Stimulated activated memory B cell treated with anti-CD40 and anti-IgM and Interleukin-4, amounts not matched to agents 10 μg/mL and 1 μg/mL and 100 μg/mL, for 72 hours (primary cell): ENCODE measurements around the gene MZB1.
"Not testable (repeated sequence)": the region's sequence is repeated elsewhere in the genome, so short reads cannot be mapped to it uniquely, and the experiment has no call there.

Source experiments
- ATAC-seq: fragments of 150-1000 bp; cut with Tn5 transposase; 2 replicates; pipeline ENCODE4 v1.10.0; 2021
- H3K27ac Mint-ChIP-seq: one replicate; pipeline ENCODE4 v1.8.0; 2022; ENCODE audit warnings: mild to moderate bottlenecking, mixed read lengths
- H3K27me3 Mint-ChIP-seq: one replicate; pipeline ENCODE4 v1.8.0; 2022; ENCODE audit warnings: mixed read lengths
- H3K36me3 Mint-ChIP-seq: one replicate; pipeline ENCODE4 v1.8.0; 2022; ENCODE audit warnings: mixed read lengths
- H3K4me1 Mint-ChIP-seq: one replicate; pipeline ENCODE4 v1.8.0; 2022; ENCODE audit warnings: mixed read lengths
- H3K4me3 Mint-ChIP-seq: one replicate; pipeline ENCODE4 v1.8.0; 2022; ENCODE audit warnings: mild to moderate bottlenecking, moderate library complexity, mixed read lengths
- H3K9me3 Mint-ChIP-seq: one replicate; pipeline ENCODE4 v1.8.0; 2022; ENCODE audit warnings: mixed read lengths

MZB1 gene

GRCh38 chr5:139347863-139348262 lies 41.9 kb downstream of the MZB1 start:
- ATAC-seq, H3K9me3 Mint-ChIP-seq, H3K4me3 Mint-ChIP-seq, H3K27ac Mint-ChIP-seq, H3K36me3 Mint-ChIP-seq, H3K27me3 Mint-ChIP-seq: not testable (repeated sequence)
- peaks cover 41% of the 10 kb centered on the region for H3K4me1 Mint-ChIP-seq

- ATAC-seq, H3K4me3 Mint-ChIP-seq, H3K9me3 Mint-ChIP-seq, H3K36me3 Mint-ChIP-seq, H3K27ac Mint-ChIP-seq, H3K27me3 Mint-ChIP-seq: not testable (repeated sequence)
- H3K4me1 Mint-ChIP-seq = peaks cover 54% of the 10 kb centered on the region
Observed at GRCh38 chr5:139345442-139345841, 44.3 kb downstream of the MZB1 start.

- ATAC-seq = no peak
- H3K27me3 Mint-ChIP-seq = no peaks in the 10 kb centered on the region
- no peaks in the 10 kb centered on the region for H3K9me3 Mint-ChIP-seq
- H3K4me3 Mint-ChIP-seq = no peak overlapping the region
- peaks cover 53% of the 10 kb centered on the region for H3K4me1 Mint-ChIP-seq
- no peak overlapping the region for H3K27ac Mint-ChIP-seq
- peaks cover 9% of the 10 kb centered on the region for H3K36me3 Mint-ChIP-seq
Observed at GRCh38 chr5:139344177-139344576, 45.5 kb downstream of the MZB1 start.

DNA sequence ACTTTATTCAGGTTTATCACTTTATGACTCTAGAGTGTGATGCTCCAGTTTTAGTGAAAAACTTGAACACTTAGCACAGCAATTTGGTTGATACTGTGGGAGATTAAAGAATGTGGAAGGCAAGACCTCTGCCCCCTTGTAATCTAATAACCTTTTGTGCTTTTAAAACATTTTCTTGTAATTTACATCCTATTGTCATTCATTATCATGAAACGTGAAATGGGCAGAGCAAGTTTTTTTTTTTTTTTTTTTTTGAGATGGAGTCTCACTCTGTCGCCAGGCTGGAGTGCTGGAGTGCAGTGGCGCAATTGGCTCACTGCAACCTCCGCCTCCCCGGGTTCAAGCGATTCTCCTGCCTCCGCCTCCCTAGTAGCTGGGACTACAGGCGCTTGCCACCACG lies 46.2 kb downstream of the MZB1 start:
- Mint-ChIP-seq H3K27ac (peak overlapping the region; percentile 87), H3K4me3 (peak overlapping the region; percentile 95), H3K27me3 (no peaks in the 10 kb centered on the region), H3K4me1 (peaks cover 46% of the 10 kb centered on the region), H3K9me3 (no peaks in the 10 kb centered on the region), H3K36me3 (peaks cover 9% of the 10 kb centered on the region)
- ATAC-seq = no peak

DNA sequence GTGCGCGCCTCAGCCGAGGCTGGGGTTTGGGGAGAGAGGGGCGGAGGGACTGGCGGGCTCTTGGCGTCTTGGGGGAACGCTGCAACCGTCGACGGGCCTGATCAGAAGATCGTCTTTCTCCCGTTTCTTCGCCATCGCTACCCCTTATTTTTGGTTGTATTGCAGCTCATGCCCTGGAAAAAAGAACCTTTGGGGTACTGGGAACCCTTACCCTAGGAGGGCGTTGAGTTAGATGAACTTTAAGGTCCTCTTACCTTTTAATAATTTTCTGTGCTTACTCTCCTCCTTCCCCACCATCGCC lies 47.3 kb downstream of the MZB1 start:
- Mint-ChIP-seq H3K36me3 (peaks cover 9% of the 10 kb centered on the region), H3K4me1 (peaks cover 45% of the 10 kb centered on the region), H3K27ac (peak overlapping the region; percentile 87), H3K9me3 (no peaks in the 10 kb centered on the region), H3K27me3 (no peaks in the 10 kb centered on the region), H3K4me3 (peak overlapping the region; percentile 95)
- no peak for ATAC-seq

- Mint-ChIP-seq H3K36me3 (peaks cover 9% of the 10 kb centered on the region), H3K4me1 (peaks cover 41% of the 10 kb centered on the region), H3K27me3 (no peaks in the 10 kb centered on the region), H3K9me3 (no peaks in the 10 kb centered on the region), H3K27ac (peak within 1 kb of the TSS; percentile 87), H3K4me3 (peak within 1 kb of the TSS; percentile 95)
- peak; percentile 98 for ATAC-seq
Observed at GRCh38 chr5:139341689-139342422, 47.9 kb downstream of the MZB1 start, which contains the start of gene PAIP2. TSS of gene PAIP2 (plus strand) at chr5:139341854. CDS start at chr5:139363785, 21,931 bp downstream.

DNA sequence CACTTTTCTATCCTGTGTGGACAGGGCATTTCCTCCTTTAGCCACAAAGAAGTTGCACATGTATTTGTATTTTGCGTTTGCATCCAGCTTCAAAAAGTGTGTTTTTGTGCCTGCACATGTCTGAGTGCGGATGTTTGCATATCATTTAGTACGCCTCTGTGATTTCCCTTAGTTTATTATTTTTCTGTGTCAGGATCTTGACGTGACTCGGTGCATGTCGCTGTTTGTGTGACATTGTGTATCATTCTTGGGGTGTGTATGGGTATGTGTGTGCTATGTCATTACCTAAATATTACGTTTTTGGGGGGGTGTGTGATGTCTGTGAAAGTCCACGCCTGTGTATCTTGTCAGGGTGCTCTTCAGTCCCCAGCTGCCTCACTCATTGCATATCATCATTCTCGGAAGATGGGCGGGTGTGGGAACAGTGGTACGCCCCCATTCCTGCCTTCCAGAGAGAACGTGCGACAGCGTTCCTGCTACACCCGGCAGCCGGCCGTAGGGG lies 48.5 kb downstream of the MZB1 start:
- H3K27ac Mint-ChIP-seq = peak overlapping the region; percentile 87
- ATAC-seq = peak; percentile 38
- peaks cover 9% of the 10 kb centered on the region for H3K36me3 Mint-ChIP-seq
- H3K4me1 Mint-ChIP-seq = peaks cover 44% of the 10 kb centered on the region
- H3K4me3 Mint-ChIP-seq = peak overlapping the region; percentile 95
- H3K27me3 Mint-ChIP-seq = no peaks in the 10 kb centered on the region
- no peaks in the 10 kb centered on the region for H3K9me3 Mint-ChIP-seq

GRCh38 chr5:139340051-139340450 lies 49.7 kb downstream of the MZB1 start:
- Mint-ChIP-seq H3K4me1 (peaks cover 39% of the 10 kb centered on the region), H3K27ac (no peak overlapping the region), H3K27me3 (no peaks in the 10 kb centered on the region), H3K4me3 (no peak overlapping the region), H3K36me3 (no peaks in the 10 kb centered on the region), H3K9me3 (no peaks in the 10 kb centered on the region)
- ATAC-seq = no peak
